GM19025 (cell line): ENCODE measurements around the gene TEX2.

ENCODE experiments used
- ATAC-seq: cut with Tn5 transposase; IDR thresholded peaks from one replicate; pipeline ENCODE4 v1.9.1; 2021; ENCODE audit warnings: mild to moderate bottlenecking, low read depth, moderate library complexity; ENCODE audit not compliant: unreplicated experiment

Gene TEX2

DNA sequence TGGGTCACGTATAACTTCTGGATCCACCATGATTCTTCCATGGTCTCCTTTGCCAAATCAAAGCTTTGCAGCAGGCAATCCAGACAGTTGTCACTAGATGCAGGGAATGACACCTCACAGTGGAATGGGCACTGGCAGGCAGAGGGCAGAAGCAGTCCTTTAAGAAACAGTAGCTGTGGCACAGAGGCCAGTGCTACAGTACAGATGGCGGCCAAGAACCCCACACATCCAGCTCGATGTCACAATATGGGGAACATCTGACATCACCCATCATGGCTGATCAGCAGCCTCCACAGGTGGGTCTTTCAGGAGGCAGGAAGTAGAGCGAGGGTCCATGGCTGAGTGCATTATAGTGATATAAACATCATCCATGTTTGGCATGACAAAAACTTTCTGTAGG lies 114.4 kb downstream of the TEX2 start:
- ATAC-seq = no peak

DNA sequence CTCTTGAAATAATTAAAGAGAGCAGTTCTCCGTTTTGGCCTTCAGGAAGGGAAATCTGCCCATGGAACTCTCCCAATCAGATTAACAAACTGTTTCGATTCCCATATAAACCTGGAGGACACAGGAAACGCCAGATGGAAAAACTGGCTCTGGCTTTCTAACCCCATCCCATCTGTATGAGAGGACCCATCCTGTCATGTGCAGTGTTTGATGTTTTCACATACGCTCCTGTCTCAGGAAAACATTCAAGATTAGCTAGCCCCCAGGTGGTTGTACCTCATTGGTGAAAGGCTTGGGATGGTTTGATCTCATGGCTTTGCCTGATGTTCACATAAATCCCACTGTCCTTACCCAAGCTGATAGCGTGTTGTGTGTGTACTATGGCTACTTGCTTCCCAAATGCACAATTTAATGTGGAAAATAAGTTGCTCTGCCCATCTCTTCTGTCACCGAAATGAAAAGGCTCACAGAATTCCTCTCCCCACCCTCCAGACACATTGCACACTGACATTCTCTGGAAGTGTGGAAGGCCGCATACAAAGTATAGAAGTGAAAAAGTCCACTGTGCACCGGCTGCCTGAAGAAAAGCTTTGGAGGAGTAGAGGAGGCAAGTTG lies 114.9 kb downstream of the TEX2 start:
- ATAC-seq = no peak

DNA sequence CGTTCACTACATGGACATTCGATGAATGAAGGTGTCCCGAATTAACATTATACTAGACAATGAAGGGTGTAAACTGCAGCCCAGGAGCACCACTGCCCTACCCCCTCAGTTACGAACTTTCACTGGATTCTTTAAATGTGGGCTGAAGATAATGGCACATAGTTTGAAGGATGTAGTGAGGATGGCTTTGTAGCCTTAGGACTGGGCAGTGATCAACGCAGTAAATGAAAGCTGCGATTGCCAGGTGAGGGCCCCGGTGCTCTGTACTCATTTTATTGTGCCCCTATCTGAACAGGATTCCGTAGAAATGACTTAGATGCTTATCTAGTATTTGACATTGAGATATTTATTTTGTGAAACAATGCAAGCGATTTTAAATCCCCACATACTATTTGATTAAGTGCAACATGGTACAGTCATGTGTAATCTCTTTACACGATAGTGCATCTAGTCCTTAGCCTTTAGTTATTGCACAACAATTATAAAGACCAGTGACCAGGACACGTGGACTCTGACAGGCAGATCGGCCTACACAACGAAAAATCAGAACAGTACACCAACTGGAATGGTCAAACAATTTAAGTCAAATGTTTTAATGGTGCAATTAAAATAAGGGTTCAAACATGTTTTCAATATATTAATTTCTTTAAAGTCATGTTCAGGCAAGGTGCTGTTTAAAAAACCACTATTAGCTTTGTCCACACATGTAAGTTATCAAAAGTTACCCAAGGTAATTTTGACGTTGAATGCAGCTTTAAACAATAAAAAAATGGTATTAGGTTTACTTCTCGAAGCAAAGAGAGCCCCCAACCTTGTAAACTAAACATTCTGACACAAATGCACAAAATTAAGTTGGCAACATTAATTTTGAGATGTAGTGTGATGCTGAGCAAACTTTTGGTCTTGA lies 115.7 kb downstream of the TEX2 start:
- no peak for ATAC-seq

DNA sequence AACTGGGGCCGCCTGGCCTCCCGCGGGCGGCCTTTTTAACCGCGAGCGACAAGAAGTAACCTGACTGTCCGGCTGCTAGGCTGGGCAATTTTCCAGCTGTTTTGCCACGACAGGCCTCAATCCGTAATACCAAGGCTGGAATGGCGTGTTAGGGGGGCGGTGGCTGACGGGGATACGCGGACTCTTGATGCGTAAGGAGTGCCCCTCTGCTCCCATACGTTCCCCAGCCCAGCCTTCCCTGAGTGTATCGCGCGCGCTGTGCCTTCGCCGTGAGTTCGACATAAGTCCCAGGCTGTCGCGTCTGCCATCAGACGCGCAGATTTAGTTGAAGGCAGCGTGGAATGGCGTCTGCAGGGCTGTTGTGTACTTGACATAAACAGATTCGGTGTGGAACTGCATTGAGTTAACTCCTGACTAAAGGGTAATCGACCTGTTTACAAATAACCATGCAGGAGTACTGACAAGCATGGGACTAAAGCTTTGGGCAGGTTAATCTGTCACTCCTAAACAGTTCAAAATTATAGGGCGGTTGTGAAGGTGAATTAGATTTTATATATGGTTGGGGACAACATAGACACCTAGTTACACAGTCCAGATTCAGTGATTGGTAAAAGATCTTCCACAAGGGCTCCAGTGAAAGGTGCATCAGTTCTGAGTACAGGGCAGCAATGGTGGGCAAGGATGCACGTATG lies 116.5 kb downstream of the TEX2 start:
- ATAC-seq = no peak

DNA sequence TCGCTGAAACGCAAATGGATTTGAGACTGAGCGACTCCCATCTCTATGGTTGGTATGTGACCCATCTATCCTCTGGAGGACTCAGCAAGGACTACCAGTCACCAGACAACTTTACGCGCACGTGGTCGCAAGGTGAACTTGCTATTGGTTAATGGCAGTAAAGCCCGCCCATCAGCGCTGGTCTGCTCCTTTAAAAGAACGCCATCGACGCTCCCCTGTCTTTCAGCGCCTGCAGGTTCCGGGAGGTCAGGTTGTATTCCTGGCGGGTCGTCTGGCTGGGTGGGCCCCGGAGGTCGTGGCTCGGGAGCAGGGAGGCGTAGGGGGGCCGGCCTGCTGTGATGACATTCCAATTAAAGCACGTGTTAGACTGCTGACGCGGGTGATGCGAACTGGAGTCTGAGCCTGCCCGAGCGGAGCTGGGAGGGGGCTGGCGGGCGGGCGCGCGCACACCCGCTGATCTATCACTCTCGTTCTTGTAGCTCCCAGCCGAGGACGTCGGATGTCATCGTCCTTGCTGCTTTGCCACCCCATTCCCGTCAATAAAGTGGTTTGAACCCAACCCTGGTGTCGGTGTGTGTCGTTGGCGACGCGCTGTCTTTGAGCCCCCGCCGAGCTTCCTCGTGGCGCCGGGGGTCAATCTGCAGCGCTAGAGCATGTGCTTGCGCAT lies 117.2 kb downstream of the TEX2 start:
- ATAC-seq = peak; percentile 92

DNA sequence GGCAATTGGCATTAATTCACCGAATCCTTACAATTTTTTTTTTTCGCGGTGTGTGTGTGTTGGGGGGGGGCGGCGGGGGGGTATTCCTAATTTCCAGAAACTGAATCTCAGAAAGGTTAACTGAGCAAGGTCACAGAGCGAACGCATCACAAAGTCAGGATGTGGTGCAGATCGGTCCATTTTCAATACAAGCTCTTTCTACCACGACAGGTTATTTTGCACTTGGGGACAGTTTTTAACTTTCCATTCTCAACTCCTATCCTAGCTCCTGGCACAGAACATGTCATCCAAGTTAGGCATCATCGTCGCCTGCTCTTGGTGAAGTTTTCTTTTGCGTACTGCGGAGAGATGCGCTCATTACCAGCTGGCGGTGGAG lies 117.7 kb downstream of the TEX2 start:
- peak; percentile 4 for ATAC-seq

DNA sequence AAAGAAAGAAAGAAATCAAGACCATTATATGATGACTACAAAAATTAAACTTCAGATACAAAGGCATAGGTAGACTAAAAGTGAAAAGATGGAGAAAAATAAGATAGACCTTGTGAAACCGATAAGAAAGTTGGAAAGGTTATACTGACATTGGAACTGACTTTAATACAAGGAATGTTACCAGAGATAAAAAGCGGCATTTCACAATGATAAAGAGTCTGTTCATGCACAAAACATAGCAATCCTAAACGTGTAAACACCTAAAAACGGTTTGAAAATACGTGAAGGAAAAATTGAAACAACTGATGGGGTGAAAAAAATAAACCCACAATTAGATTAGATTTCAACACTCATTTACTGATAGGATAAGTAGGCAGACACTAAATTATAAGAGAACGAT lies 123.5 kb downstream of the TEX2 start:
- no peak for ATAC-seq

DNA sequence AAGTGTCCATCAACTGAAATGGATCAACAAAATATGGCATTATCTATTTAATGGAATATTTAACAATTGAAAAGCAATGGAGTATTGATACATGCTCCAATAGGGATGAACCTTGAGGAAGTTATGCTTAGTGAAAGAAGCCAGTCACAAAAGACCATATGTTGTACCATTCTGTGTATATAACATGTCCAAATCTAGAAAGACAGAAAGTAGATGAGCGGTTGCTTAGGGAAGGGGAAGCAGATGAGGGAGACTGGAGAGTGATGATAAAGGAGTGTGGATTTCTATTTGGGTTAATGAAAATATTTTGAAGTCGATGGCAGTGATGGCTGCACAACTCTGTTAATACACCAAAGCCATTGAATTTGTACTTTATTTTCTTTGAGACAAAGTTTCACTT lies 124.6 kb downstream of the TEX2 start:
- no peak for ATAC-seq

DNA sequence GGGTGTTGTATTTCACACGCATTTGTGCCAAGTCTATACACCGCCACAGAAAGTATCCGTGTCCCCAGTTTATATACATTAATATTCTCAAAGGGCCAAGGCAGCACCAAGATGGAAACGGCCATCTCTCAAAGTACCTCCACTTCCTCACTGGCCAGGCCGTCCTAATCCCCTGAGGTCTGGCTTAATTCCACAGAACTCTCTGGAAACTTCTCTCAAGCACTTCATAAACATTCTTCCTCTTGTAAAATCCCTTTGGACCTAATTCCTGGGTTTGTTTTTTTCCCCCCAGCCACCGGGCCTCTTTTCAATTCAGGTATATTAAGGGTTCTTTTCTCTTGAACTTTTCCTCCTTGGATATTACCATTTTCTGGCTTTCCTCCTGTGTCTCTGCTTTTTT lies 128.1 kb downstream of the TEX2 start:
- ATAC-seq = no peak

DNA sequence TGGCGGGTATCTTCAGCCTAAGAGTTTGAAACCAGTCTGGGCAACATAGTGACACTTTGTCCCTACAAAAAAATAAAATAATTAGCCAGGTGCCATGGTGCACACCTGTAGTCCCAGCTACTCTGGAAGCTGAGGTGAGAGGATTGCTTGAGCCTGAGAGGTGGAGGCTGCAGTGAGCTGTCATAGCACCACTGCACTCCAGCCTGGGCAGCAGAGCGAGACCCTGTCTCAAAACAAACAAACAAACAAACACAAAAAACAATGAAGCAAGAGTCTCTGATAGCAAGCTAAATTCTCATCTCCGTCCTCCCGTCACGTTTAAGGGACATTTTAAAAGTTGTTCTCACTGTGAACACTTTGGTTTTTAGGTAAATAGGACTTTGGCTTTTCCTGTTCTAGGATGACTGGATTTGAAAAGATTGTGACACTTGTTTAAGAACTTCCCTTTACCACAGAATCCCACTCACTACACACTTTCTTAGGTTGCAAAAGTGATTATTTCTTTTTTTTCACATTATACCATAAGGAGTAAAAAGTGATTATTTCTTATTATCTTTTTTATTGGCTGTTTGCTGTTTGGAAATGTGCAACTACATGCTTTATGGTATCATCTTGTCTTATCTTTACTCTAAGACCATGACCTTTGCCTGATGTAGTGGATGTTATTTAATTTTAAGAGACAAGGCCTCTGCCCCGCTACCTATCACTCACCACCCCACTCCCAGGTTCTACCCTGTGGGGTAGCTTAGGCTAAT lies 128.7 kb downstream of the TEX2 start:
- ATAC-seq = no peak

DNA sequence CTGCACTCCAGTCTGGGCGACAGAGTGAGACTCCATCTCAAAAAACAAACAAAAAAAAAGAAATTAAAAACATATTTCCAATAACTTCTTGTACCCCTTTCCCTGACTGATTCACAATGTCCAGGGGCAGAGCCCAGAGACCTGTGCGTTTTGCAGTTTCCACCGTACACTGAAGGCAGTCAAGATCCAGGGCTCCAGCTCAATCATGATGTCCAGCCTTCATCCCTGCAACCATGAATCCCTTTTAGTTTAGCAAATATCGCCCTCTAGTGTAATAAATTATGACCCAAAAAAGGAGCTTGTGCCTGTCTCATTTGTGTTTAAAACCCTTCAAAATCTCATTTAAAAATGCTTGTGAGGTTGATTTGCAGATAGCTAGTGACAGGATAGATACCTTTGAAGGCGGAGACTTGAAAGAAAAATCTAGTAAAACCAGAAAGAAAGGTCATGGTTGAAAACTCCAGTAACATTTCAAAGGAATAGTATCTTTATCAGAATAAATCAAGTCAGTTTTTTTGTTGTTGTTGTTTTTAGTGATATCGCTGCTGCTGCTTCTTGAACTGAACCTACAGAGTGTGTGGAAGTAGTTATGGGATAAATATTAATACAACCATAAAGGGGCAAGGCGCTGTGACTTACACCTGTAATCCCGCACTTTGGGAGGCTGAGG lies 129.4 kb downstream of the TEX2 start:
- no peak for ATAC-seq

DNA sequence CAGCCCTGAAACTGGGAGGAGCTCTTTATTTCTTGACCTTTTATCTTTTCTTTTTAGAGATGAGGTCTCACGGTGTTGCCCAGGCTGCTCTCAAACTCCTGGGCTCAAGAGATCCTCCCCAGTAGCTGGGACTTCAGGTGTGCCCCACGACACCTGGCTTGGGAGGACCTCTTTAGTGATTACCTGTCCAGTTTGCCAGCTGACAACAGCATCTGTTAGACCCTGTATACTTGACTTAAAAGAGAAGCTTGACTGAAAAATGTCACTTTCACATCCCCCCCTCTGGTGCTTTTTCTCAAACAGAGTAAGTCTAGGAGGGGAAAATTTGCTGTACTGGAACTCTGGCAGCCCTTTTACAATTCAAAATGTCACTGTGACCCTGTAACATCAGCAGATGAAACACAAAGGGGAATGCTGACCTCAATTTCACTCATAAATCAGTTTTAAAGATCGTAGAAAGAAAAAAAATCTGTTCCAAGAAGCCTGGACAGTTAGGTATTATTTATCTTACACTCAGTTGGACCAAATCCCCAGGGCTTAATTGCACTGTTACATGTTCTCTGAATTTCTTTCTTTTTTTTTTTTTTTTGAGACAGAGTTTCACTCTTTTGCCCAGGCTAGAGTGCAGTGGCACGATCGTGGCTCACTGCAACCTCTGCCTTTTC lies 131.3 kb downstream of the TEX2 start:
- no peak for ATAC-seq

DNA sequence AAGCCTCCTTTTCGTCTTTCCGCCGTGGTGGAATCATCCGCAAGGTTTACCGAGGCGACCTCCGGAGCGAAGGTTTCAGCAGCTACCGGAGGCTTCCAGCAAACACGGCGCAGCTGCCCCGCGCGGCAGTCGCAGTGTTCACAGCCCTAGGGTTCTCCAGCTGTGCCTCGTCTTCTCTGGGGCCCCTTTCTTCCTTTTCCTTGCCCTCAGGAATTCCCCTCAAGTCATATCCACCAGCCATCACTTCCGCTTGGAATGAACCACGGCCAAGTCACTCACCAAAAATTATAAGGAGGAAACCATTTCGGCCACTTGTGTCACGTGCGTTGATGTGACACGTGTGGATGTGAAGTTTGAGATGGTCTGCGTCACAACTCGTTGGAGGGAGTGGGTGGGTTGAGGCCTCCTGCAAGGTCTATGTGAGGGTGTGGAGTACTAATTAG lies 132.5 kb downstream of the TEX2 start:
- peak; percentile 12 for ATAC-seq

DNA sequence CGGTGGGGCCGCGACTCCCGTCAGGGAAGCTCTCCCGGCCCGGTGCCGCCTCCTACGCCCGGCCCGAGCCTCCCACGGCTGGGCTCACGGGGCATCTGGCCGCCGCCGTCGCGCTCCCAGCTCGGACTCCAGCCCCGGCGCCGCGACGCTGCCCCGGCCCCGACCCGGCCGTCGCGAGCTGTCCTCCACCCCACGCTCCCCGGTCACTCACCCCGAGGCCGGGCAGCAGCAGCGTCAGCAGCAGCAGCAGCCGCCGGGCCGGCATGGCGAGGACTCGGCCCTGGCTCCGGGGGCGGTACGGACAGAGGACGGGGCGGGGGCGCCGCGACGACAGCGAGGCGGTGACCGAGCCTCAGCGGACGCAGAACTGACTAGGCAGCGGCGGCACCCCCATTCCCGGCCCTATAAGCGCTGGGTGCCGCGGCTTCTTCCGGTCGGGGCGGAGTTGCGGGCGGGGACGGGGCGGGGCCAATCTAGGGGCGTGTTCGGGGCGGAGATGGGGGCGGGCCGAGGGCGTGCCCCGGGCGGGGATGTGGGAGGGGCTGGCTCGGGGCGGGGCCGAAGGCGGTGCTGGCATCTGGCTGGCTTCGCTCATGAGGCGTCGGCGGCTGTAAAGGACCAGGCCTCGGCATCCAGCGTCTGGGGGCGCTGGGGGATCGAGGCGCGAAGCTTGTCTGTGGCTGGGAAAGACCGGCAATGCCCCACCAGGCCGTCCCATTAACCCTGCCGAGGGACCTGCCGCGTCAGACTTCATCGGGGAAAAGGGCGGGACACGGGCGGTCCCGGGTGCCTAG lies 133.1 kb downstream of the TEX2 start, which contains the start of gene ERN1:
Gene ERN1, minus strand, starts transcription at position 380 of the 794 bp plus-strand sequence. Its CDS starts 115 bp downstream, at position 265.
- ATAC-seq = peak; percentile 82

DNA sequence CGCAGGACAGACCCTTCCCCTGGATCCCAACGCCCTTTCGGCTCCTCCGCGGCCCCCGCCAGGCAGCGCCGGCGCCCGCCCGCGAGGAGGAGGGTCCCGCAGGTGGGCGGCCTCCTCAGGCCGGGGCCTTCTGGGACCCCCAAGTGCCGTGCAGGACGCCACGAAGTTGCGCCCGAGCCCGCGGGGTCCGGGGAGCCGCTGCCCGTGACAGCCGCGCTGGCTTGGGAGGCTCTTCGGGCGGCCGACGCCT lies 133.6 kb downstream of the TEX2 start:
- no peak for ATAC-seq

DNA sequence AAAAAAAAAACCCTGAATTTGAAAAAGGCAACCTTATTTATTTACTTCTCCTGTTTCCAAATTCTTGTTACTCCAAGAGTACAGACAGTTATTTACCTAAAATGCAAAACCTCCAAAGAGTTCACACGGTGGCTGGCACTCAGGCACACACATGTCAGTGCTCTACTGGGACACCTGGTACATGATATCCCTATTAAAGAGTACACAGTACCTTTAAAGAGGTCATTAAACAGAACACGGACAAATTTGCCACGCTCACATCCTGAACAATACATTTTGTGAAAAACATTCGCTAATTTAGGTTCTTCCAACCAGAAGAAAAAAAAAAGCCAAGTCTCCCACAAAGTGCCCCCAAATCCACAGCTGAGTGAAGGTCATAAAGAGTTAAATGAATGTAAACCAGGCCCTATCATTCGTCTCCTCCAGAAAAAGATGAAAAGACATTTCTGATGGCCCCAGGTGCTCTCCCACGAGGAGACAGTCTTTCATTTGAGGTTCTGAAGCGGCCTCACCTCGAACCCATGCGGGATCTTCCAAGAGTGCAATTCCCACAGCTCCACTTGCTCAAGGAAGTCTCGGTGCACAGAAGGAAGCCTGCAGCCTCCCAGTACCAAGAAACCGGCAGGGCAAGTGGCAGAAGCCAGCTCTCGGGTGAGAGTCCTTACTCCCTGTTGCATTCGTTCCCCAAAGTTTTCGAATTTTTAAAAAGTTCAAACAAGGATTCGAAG lies 134.1 kb downstream of the TEX2 start:
- ATAC-seq = no peak

DNA sequence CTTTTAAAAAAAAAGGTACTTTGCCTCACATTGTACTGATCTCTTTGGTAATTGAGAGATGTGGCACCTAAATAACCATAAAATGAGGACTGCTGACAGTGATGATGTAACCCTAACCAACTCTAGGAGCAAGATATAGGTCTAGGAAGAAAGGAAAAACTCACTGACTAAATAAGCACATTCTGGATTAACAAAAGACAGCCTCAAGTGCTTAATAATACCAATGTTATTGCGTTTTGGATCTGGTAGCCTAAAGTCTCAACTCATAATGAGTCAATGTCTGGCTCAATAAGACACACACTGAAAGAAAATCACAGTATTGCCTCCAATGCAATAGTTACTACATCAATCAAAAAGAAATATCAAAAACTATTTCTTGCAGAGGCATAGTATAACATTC lies 136.1 kb downstream of the TEX2 start:
- ATAC-seq = no peak

DNA sequence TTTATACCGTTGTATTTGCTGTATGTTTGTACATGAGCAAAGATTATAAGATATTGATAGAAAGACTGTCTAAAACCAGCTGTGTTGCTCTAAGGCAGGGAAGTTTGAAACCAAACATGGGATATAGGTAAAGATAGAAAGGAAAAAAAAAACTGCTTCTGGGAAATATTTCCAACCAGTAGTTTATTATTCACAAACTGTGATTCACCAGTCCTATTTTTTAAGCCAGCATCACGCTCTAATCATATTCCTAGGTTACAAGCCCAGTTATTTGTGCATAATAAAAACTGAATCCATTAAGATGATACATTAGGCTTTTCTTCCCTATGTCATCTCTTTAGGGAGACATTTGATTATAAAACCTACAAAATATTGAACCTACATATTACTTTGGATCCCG lies 137.1 kb downstream of the TEX2 start:
- no peak for ATAC-seq
